GM12891 (cell line): ENCODE results near the gene VDAC1.

Source experiments
- PAX5 ChIP-seq: IDR thresholded peaks from 2 replicates; pipeline ENCODE4 v1.6.1; 2011; ENCODE audit warnings: low read length, moderate library complexity, mild to moderate bottlenecking; ENCODE audit not compliant: insufficient read depth, severe bottlenecking
- POLR2A ChIP-seq: IDR thresholded peaks from 2 replicates; pipeline ENCODE4 v1.6.1; 2011; ENCODE audit warnings: low read depth, low read length, control low read depth
- POLR2AphosphoS5 ChIP-seq: IDR thresholded peaks from 2 replicates; pipeline ENCODE4 v1.6.1; 2011; ENCODE audit warnings: low read depth, low read length, control low read depth
- SPI1 ChIP-seq: IDR thresholded peaks from 2 replicates; pipeline ENCODE4 v1.6.1; 2011; ENCODE audit warnings: low read depth, low read length, control low read depth
- TAF1 ChIP-seq: IDR thresholded peaks from 2 replicates; pipeline ENCODE4 v1.6.1; 2011; ENCODE audit warnings: low read depth, low read length, control low read depth

DNA sequence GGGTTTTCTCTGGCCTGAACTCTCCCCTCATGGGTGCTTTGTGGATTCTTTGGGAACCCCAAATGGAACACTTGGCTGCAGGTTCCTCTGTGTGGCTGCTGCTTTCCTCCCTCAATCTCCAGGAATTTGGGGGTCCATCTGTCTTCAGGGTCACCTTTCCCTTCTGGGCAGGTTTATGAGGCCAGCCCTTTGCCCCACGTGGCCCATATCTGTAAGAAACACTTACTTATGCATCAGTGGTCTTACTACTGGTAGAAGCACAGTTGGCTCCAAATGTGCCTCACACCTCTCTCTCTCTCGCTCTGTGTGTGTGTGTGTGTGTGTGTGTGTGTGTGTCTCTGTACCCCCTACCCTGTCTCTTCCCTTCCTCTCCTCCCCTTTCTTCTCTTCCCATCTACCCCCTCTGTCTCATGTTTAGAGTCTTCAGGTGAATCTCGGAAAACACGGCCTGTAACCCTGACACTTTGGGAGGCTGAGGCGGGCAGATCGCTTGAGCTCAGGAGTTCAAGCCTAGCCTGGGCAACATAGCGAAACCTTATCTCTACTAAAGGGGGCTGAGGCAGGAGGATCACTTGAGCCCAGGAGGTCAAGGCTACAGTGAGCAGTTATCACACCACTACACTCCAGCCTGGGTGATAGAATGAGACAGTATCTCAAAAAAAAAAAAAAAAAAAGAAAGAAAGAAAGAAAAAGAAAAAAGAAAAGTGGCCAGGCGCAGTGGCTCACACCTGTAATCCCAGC lies 63.1 kb downstream of the VDAC1 start:
- TF ChIP-seq POLR2A (no peak), POLR2AphosphoS5 (no peak), TAF1 (no peak), PAX5 (no peak), SPI1 (no peak)
